Smooth muscle cell (in vitro differentiated cells): ENCODE results near the gene FAM181A. TPM values are rescaled to one million over a fixed set of nuclear protein-coding genes. Genes with fewer than 3 reads are reported as not detected.

Source experiments
- DNase-seq: peaks from one replicate; lab custom pipeline; 2025; ENCODE audit not compliant: unreplicated experiment; lab: John Stamatoyannopoulos, UW
- H2AFZ ChIP-seq: fragments of 200-600 bp; sonication (generic); 2 replicates; pipeline ENCODE4 v1.6.0; 2016; ENCODE audit warnings: antibody characterized with exemption, low read depth, mild to moderate bottlenecking
- H3F3A ChIP-seq: fragments of 200-600 bp; sonication (generic); 2 replicates; pipeline ENCODE4 v1.6.0; 2017; ENCODE audit warnings: antibody characterized with exemption, low read depth
- H3K27ac ChIP-seq: fragments of 200-600 bp; sonication (generic); 2 replicates; pipeline ENCODE4 v1.5.1; 2016; ENCODE audit warnings: low read depth, mild to moderate bottlenecking
- H3K27me3 ChIP-seq: fragments of 200-600 bp; sonication (generic); 2 replicates; pipeline ENCODE4 v1.6.1; 2016; ENCODE audit warnings: low read depth, mild to moderate bottlenecking
- H3K36me3 ChIP-seq: fragments of 200-600 bp; sonication (generic); 2 replicates; pipeline ENCODE4 v1.5.1; 2016; ENCODE audit warnings: low read depth
- H3K4me1 ChIP-seq: fragments of 200-600 bp; sonication (generic); 2 replicates; pipeline ENCODE4 v1.5.1; 2016; ENCODE audit warnings: low read depth
- H3K4me2 ChIP-seq: fragments of 200-600 bp; sonication (generic); 2 replicates; pipeline ENCODE4 v1.6.0; 2016; ENCODE audit warnings: mild to moderate bottlenecking
- H3K4me3 ChIP-seq: fragments of 200-600 bp; sonication (generic); 2 replicates; pipeline ENCODE4 v1.5.1; 2016; ENCODE audit warnings: mild to moderate bottlenecking
- H3K79me2 ChIP-seq: fragments of 200-600 bp; sonication (generic); 2 replicates; pipeline ENCODE4 v1.6.0; 2016; ENCODE audit warnings: low read depth, mild to moderate bottlenecking
- H3K9ac ChIP-seq: fragments of 200-600 bp; sonication (generic); 2 replicates; pipeline ENCODE4 v1.6.0; 2016; ENCODE audit warnings: low read depth
- H3K9me3 ChIP-seq: fragments of 200-600 bp; sonication (generic); replicated peaks from 2 replicates; pipeline ENCODE4 v1.5.1; 2016; ENCODE audit warnings: low read depth
- H4K20me1 ChIP-seq: fragments of 200-600 bp; sonication (generic); 2 replicates; pipeline ENCODE4 v1.6.0; 2016; ENCODE audit warnings: low read depth
- WGBS: methylation state at CpG from one replicate; pipeline ENCODE4 v1.1.7; 2016; ENCODE audit warnings: low lambda C conversion rate; 5-methylcytosine and 5-hydroxymethylcytosine counted together
- polyA plus RNA-seq: library from polyadenylated mRNA; unstranded; fragments of >200 nt; fragmentation: Nextera tagmentation; extraction: Ambion mirVana; gene quantifications from 2 replicates; pipeline ENCODE4 v1.2.1, GENCODE V29; 2016
- total RNA-seq: library from RNA; depleted of rRNA; stranded (reverse); fragments of >200 nt; gene quantifications from 2 replicates; pipeline ENCODE4 v1.2.3, GENCODE V29; 2014
- TF ChIP-seq, protein P1 (sequence below): fragments of 200-600 bp; sonication (generic); IDR thresholded peaks from 2 replicates; pipeline ENCODE4 v1.5.1; 2017; ENCODE audit warnings: borderline replicate concordance, mild to moderate bottlenecking, antibody characterized with exemption; ENCODE audit not compliant: insufficient read depth, poor library complexity, severe bottlenecking

FAM181A gene
- total and polyA plus RNA-seq, 2 experiments from 2014 or later: not detected

- H3K27ac ChIP-seq: no peak overlapping the region
- no peak for DNase-seq
- H2AFZ ChIP-seq: no peak overlapping the region
- no peak overlapping the region for H3K4me3 ChIP-seq
- H3K9ac ChIP-seq: no peak overlapping the region
- TF ChIP-seq, protein P1, sequence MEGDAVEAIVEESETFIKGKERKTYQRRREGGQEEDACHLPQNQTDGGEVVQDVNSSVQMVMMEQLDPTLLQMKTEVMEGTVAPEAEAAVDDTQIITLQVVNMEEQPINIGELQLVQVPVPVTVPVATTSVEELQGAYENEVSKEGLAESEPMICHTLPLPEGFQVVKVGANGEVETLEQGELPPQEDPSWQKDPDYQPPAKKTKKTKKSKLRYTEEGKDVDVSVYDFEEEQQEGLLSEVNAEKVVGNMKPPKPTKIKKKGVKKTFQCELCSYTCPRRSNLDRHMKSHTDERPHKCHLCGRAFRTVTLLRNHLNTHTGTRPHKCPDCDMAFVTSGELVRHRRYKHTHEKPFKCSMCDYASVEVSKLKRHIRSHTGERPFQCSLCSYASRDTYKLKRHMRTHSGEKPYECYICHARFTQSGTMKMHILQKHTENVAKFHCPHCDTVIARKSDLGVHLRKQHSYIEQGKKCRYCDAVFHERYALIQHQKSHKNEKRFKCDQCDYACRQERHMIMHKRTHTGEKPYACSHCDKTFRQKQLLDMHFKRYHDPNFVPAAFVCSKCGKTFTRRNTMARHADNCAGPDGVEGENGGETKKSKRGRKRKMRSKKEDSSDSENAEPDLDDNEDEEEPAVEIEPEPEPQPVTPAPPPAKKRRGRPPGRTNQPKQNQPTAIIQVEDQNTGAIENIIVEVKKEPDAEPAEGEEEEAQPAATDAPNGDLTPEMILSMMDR: no peak
- no peaks in the 10 kb centered on the region for H3K4me1 ChIP-seq
- H3K4me2 ChIP-seq: no peak overlapping the region
- WGBS: 84% methylated on average over 7 of the region's 7 CpGs
- no peaks in the 10 kb centered on the region for H3K36me3 ChIP-seq
- no peaks in the 10 kb centered on the region for H3K9me3 ChIP-seq
- peaks cover 2% of the 10 kb centered on the region for H3F3A ChIP-seq
- no peaks in the 10 kb centered on the region for H4K20me1 ChIP-seq
- no peaks in the 10 kb centered on the region for H3K79me2 ChIP-seq
- no peaks in the 10 kb centered on the region for H3K27me3 ChIP-seq
Observed at GRCh38 chr14:93951635-93952540, 24.7 kb downstream of the FAM181A start.

GRCh38 chr14:93952829-93953228, 25.7 kb downstream of the FAM181A start:
- H3K27me3 ChIP-seq: no peaks in the 10 kb centered on the region
- TF ChIP-seq, protein P1: no peak
- H3K79me2 ChIP-seq: no peaks in the 10 kb centered on the region
- no peaks in the 10 kb centered on the region for H4K20me1 ChIP-seq
- H3F3A ChIP-seq: no peaks in the 10 kb centered on the region
- no peaks in the 10 kb centered on the region for H3K36me3 ChIP-seq
- DNase-seq: no peak
- WGBS: 96% methylated on average over 3 of the region's 3 CpGs
- H3K4me3 ChIP-seq: no peak overlapping the region
- no peaks in the 10 kb centered on the region for H3K4me1 ChIP-seq
- H3K9me3 ChIP-seq: no peaks in the 10 kb centered on the region
- no peak overlapping the region for H2AFZ ChIP-seq
- H3K27ac ChIP-seq: no peak overlapping the region
- H3K9ac ChIP-seq: no peak overlapping the region
- no peak overlapping the region for H3K4me2 ChIP-seq

DNA sequence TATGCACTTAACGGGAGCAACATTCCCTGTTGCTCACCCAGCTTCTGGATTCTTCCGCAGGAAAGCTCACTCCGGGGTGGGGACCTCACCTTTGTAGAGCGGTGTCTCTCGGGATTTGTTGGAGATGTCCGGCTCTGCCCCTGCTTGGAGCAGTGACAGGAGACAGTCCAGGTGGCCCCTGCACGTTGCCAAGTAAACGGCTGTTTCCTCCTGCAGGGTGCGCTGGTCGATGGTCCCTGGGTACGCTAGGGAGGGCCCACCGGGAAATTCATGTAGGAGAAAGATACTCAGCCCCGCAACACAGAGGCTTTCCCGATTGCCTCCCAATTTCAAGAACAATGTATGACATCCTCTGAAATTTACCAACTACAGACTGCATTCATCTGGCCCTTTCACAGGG, 26.1 kb downstream of the FAM181A start:
- no peak overlapping the region for H2AFZ ChIP-seq

More for the DNA sequence above, 26.1 kb downstream of the FAM181A start:
- 74% methylated on average over 14 of the region's 14 CpGs for WGBS
- Histone ChIP-seq H4K20me1 (no peaks in the 10 kb centered on the region), H3K79me2 (no peaks in the 10 kb centered on the region), H3K9me3 (no peaks in the 10 kb centered on the region), H3K27ac (no peak overlapping the region), H3K4me3 (no peak overlapping the region), H3K9ac (no peak overlapping the region), H3K4me2 (no peak overlapping the region), H3K4me1 (no peaks in the 10 kb centered on the region), H3F3A (no peaks in the 10 kb centered on the region), H3K36me3 (no peaks in the 10 kb centered on the region), H3K27me3 (no peaks in the 10 kb centered on the region)
- TF ChIP-seq, protein P1: no peak
- no peak for DNase-seq
